MCF 10A (cell line): ENCODE measurements around the gene COQ7. TPM values are rescaled to one million over a fixed set of nuclear protein-coding genes. Genes with fewer than 3 reads are reported as not detected.
A peak's percentile ranks its signal among the peaks of the same experiment; 100 is the strongest.

Experiments used
- BruUV-seq: library from RNA; stranded (reverse); fragments of 400-500 nt; replicated peaks from 2 replicates; lab custom pipeline; 2021; lab: Mats Ljungman, UMichigan
- CTCF ChIA-PET: fragments of 300-600 bp; sonication (Branson Sonifier 250); formaldehyde crosslinking; extraction: SDS; loops from one replicate; lab custom pipeline; 2021; ENCODE audit warnings: antibody characterized with exemption, inconsistent platforms; lab: Yijun Ruan, JAX
- POLR2A ChIA-PET: fragments of 300-600, 350-650 bp; sonication (Branson Sonifier 250); formaldehyde crosslinking; extraction: SDS; loops from one replicate; lab custom pipeline; 2020; ENCODE audit warnings: antibody characterized with exemption, inconsistent platforms; lab: Yijun Ruan, JAX
- DNase-seq: peaks from one replicate; pipeline ENCODE4 v3.0.0-alpha.2; 2018; ENCODE audit not compliant: unreplicated experiment
- H3K27ac Mint-ChIP-seq: one replicate; pipeline ENCODE4 v1.8.0; 2022; ENCODE audit warnings: mild to moderate bottlenecking, low read depth, mixed read lengths; ENCODE audit not compliant: unreplicated experiment
- H3K27me3 Mint-ChIP-seq: one replicate; pipeline ENCODE4 v1.8.0; 2022; ENCODE audit warnings: mixed read lengths; ENCODE audit not compliant: insufficient read depth, unreplicated experiment
- H3K36me3 Mint-ChIP-seq: one replicate; pipeline ENCODE4 v1.8.0; 2022; ENCODE audit warnings: mild to moderate bottlenecking, moderate library complexity, mixed read lengths; ENCODE audit not compliant: insufficient read depth, unreplicated experiment
- H3K4me1 Mint-ChIP-seq: one replicate; pipeline ENCODE4 v1.8.0; 2022; ENCODE audit warnings: mixed read lengths; ENCODE audit not compliant: insufficient read depth, unreplicated experiment
- H3K4me3 Mint-ChIP-seq: one replicate; pipeline ENCODE4 v1.8.0; 2022; ENCODE audit warnings: mild to moderate bottlenecking, moderate library complexity, mixed read lengths; ENCODE audit not compliant: unreplicated experiment
- H3K9me3 Mint-ChIP-seq: one replicate; pipeline ENCODE4 v1.8.0; 2022; ENCODE audit warnings: mixed read lengths; ENCODE audit not compliant: unreplicated experiment
- intact Hi-C: fragments of 100-400 bp; cut with micrococcal nuclease; formaldehyde crosslinking; loops from 2 replicates; pipeline ENCODE4 v1.14.1; 2022
- total RNA-seq: library from RNA; stranded (reverse); gene quantifications from 2 replicates; pipeline ENCODE4 v1.2.3, GENCODE V29; 2022
- TF ChIP-seq, protein P1 (sequence below): fragments of 200-600 bp; IDR thresholded peaks from one replicate; pipeline ENCODE4 v1.8.0; 2022; ENCODE audit warnings: antibody characterized with exemption, mild to moderate bottlenecking; ENCODE audit not compliant: unreplicated experiment

COQ7 gene
- total RNA-seq, 1 experiment from 2014 or later: 21.4 TPM

DNA sequence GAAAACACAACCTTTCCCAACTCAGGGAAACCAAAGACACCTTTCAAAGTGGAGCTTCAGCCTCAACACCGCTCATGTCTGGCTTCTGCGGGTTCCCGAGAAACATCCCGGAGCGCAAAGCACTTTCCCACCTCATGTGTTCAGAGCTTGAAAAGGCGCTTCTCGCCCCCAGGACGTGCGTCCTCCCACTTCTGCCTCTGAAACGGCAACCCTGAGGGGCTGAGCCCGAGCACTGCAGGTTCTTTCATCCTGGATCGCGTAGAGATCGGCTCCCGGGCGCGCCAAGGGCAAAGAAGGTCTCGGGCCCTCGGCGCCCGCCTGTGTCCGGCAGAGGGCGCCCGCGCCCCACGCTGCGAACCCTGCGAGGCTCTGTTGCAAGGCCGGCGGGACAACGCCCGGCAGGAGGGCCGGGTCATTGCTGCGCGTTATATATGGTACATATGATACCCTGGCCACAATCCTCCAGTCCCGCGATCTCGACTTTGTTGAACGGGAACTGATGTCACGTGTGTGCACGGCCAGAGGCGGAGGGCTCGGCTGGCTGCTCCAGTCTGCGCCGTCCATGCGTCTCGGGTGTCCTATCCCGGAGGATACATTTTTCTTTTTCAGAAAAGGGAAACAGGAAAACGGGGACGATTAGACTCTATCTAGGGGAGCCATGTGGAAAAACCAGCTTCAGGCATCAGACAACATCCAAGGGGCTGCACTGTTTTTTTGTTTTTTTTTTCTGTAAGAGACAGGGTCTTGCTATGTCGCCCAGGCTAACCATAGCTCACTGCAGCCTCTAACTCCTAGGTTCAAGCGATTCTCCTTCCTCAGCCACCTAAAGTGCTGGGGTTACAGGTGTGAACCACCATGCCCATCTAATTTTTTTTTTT lies 19.1 kb downstream of the COQ7 start:
- H3K4me1 Mint-ChIP-seq: peaks cover 6% of the 10 kb centered on the region
- peak; percentile 85 for DNase-seq
- no peak overlapping the region for H3K27ac Mint-ChIP-seq
- H3K27me3 Mint-ChIP-seq: no peaks in the 10 kb centered on the region
- POLR2A ChIA-PET: interaction anchor here (0.5 to 1.7 kb wide), 7 partner anchors 8 to 416 kb away, joined by 3 to 5 read pairs (median 4); no protein-coding TSS in a partner anchor
- intact Hi-C loops: loop anchor here (1.0 kb wide), 4 partner anchors 80 to 416 kb away; no protein-coding TSS in a partner anchor
- peak overlapping the region; percentile 54 for H3K4me3 Mint-ChIP-seq
- CTCF ChIA-PET: interaction anchor here (0.6 to 8.7 kb wide), 70 partner anchors 8 to 613 kb away, joined by 3 to 154 read pairs (median 4); partner anchors contain the start of genes ITPRIPL2 and TMC7
- H3K9me3 Mint-ChIP-seq: no peaks in the 10 kb centered on the region
- no TSS peak for BruUV-seq
- peaks cover 13% of the 10 kb centered on the region for H3K36me3 Mint-ChIP-seq
- TF ChIP-seq, protein P1, sequence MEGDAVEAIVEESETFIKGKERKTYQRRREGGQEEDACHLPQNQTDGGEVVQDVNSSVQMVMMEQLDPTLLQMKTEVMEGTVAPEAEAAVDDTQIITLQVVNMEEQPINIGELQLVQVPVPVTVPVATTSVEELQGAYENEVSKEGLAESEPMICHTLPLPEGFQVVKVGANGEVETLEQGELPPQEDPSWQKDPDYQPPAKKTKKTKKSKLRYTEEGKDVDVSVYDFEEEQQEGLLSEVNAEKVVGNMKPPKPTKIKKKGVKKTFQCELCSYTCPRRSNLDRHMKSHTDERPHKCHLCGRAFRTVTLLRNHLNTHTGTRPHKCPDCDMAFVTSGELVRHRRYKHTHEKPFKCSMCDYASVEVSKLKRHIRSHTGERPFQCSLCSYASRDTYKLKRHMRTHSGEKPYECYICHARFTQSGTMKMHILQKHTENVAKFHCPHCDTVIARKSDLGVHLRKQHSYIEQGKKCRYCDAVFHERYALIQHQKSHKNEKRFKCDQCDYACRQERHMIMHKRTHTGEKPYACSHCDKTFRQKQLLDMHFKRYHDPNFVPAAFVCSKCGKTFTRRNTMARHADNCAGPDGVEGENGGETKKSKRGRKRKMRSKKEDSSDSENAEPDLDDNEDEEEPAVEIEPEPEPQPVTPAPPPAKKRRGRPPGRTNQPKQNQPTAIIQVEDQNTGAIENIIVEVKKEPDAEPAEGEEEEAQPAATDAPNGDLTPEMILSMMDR: peak; percentile 97

DNA sequence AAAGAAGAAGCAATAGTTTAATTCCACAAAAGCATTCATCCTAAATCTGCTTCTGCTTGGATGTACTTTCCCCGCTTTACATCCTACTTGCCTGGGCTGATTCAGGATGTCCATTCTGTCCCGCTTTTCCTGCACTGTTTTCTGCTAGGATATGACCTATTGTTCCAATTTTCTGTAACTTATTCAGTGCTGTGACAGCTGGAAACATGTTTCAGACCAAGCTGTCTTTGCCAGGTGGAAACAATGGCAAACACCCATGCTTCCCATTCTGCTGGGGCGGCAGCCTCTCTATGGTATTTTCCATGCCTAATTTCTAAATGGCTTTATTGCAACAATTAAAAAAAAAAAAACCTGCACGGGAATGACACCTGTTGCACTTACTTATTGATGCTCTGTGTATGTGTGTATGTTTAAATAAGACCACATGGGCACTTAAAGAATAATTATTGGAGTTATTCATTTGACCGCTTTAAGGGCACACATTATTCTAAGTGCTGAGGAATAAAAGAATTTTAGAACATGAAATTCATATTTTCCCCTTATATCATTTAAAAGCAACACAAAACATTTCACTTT lies 21.0 kb downstream of the COQ7 start:
- ChIA-PET POLR2A (no interaction called here), CTCF (interaction anchor here (0.6 to 8.7 kb wide), 8 partner anchors 10 to 413 kb away, joined by 3 to 154 read pairs (median 4); no protein-coding TSS in a partner anchor)
- no TSS peak for BruUV-seq
- no peak for DNase-seq
- TF ChIP-seq, protein P1: no peak
- Mint-ChIP-seq H3K27me3 (no peaks in the 10 kb centered on the region), H3K36me3 (peaks cover 6% of the 10 kb centered on the region), H3K4me1 (peaks cover 23% of the 10 kb centered on the region), H3K9me3 (no peaks in the 10 kb centered on the region), H3K4me3 (no peak overlapping the region), H3K27ac (no peak overlapping the region)
- intact Hi-C loops: no loop called here

DNA sequence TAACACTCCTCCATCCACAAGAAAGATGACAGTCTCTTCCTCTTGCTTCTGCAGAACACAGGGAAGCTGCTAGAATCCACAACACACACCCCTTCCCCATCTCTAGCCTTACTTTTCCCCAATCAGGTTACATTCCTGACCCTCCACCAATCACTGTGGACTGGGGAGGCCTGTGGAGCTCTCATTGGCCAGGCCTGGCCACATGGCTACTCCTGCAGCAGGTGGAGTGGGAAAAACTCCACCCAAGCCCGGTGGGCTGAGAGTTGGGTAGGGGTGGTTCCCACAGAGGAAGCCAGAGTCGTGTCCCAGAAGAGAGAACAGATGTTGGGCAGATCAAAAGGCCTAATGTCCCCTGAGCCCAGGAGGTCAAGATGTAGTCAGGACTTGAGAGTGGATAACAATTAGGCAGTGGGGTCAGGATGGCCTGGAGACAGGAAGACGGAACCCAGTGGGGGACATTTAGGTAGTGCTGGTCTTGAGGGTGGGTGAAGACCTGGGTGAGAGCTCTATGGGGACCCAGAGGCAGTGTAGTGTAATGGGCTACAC lies 22.1 kb downstream of the COQ7 start:
- TF ChIP-seq, protein P1: no peak
- intact Hi-C loops: no loop called here
- Mint-ChIP-seq H3K4me1 (peaks cover 23% of the 10 kb centered on the region), H3K9me3 (no peaks in the 10 kb centered on the region), H3K27me3 (no peaks in the 10 kb centered on the region), H3K4me3 (no peak overlapping the region), H3K36me3 (peaks cover 6% of the 10 kb centered on the region), H3K27ac (no peak overlapping the region)
- ChIA-PET POLR2A (no interaction called here), CTCF (interaction anchor here (0.8 to 8.7 kb wide), 5 partner anchors 23 to 412 kb away, joined by 3 to 154 read pairs (median 4); no protein-coding TSS in a partner anchor)
- BruUV-seq: no TSS peak
- no peak for DNase-seq

DNA sequence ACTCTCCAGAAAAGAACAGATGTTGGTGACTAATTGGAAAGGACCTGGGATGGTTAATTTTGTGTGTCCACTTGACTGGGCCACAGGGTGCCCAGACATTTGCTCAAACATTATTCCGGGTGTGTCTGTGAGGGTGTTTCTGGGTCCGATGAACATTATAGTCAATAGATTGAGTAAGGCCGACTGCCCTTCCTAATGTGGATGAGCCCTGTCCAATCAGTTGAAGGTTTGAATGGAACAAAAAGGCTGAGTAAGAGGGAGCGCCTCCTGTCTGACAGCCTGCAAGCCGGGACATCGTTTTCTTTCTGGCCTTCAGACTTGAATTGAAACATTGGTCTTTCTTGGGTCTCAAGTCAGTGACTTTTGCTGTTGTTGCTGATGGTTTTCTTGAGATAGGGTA lies 23.5 kb downstream of the COQ7 start:
- intact Hi-C loops: no loop called here
- TF ChIP-seq, protein P1: no peak
- no peak for DNase-seq
- Mint-ChIP-seq H3K27me3 (no peaks in the 10 kb centered on the region), H3K4me3 (no peak overlapping the region), H3K27ac (no peak overlapping the region), H3K36me3 (peaks cover 6% of the 10 kb centered on the region), H3K9me3 (no peaks in the 10 kb centered on the region), H3K4me1 (peaks cover 23% of the 10 kb centered on the region)
- POLR2A ChIA-PET: no interaction called here
- no TSS peak for BruUV-seq
- CTCF ChIA-PET: no interaction called here
